K562 (cell line): ENCODE data around the gene CMIP. TPM values are rescaled to one million over a fixed set of nuclear protein-coding genes. Genes with fewer than 3 reads are reported as not detected.
A peak's percentile ranks its signal among the peaks of the same experiment; 100 is the strongest.

Experiments
- ATF3 ChIP-seq, 2 experiments: fragments of 450-650 bp in 1 of 2; sonication (generic) in 1 of 2; formaldehyde crosslinking in 1 of 2; IDR thresholded peaks in 1 of 2; conservative IDR thresholded peaks in 1 of 2; 2 replicates each; pipeline versions ENCODE4 v1.6.1 to v1.8.1; 2016 to 2023; ENCODE audit warnings: mild to moderate bottlenecking in 2 of 2, moderate library complexity in 2 of 2, inconsistent platforms in 1 of 2, missing genetic modification reagents in 1 of 2
- BCOR ChIP-seq: fragments of 450-650 bp; IDR thresholded peaks from 2 replicates; pipeline ENCODE4 v1.6.1; 2016
- KDM1A ChIP-seq, 2 experiments: fragments of 450-650 bp; IDR thresholded peaks; 2 replicates each; pipeline ENCODE4 v1.6.1; 2016; ENCODE audit warnings: mild to moderate bottlenecking in 2 of 2
- MAFG ChIP-seq: fragments of 450-650 bp; conservative IDR thresholded peaks from 2 replicates; pipeline ENCODE4 v1.6.1; 2016; ENCODE audit warnings: missing genetic modification characterization, missing compliant biosample characterization
- MGA ChIP-seq: fragments of 450-650 bp; IDR thresholded peaks from 2 replicates; pipeline ENCODE4 v1.6.1; 2016; ENCODE audit warnings: mild to moderate bottlenecking, moderate library complexity
- PKNOX1 ChIP-seq: fragments of 450-650 bp; IDR thresholded peaks from 2 replicates; pipeline ENCODE4 v1.6.1; 2016
- POLR2A ChIP-seq: fragments of 450-650 bp; conservative IDR thresholded peaks from 2 replicates; pipeline ENCODE4 v1.6.1; 2016
- SUPT5H ChIP-seq: fragments of 450-650 bp; IDR thresholded peaks from 2 replicates; pipeline ENCODE4 v1.6.1; 2016
- TRIM24 ChIP-seq, 2 experiments: fragments of 450-650 bp; IDR thresholded peaks; 2 replicates each; pipeline ENCODE4 v1.6.1; 2016
- ZFP36 ChIP-seq: fragments of 150-350 bp; IDR thresholded peaks from 2 replicates; pipeline ENCODE4 v1.6.1; 2018; ENCODE audit warnings: low read length, low read depth; ENCODE audit not compliant: partially characterized antibody
- ZNF766 ChIP-seq: fragments of 200-800 bp; sonication (Bioruptor generic); conservative IDR thresholded peaks from 2 replicates; pipeline ENCODE4 v1.6.1; 2016; ENCODE audit warnings: missing genetic modification characterization, missing compliant biosample characterization
- polyA plus RNA-seq, 8 experiments: library from polyadenylated mRNA; depleted of rRNA in 4 of 8; stranded (reverse) in 5 of 8; unstranded in 3 of 8; fragments of >200 nt; fragmentation: Nextera tagmentation in 2 of 8; fragmentation: Illumina TruSeq in 1 of 8; extraction: Ambion mirVana in 2 of 8; extraction: Trizol in 1 of 8; gene quantifications; 2 replicates each; pipeline versions ENCODE4 v1.2.1 to v1.2.3, GENCODE V29; 2011 to 2014; ENCODE audit warnings: inconsistent platforms in 1 of 8, missing spikeins in 1 of 8
- total RNA-seq, 7 experiments: library from RNA; depleted of rRNA in 6 of 7; stranded (reverse); fragments of >200 nt in 6 of 7; fragmentation: Illumina TruSeq in 2 of 7; extraction: Trizol in 2 of 7; gene quantifications; 2 replicates each; pipeline versions ENCODE4 v1.2.1 to v1.2.3, GENCODE V29; 2011 to 2021; ENCODE audit warnings: low replicate concordance in 1 of 7
- TF ChIP-seq, protein P1 (sequence below): fragments of 200-800 bp; sonication (Bioruptor generic); IDR thresholded peaks from 2 replicates; pipeline ENCODE4 v1.6.1; 2017; ENCODE audit warnings: missing genetic modification characterization, missing compliant biosample characterization

Gene CMIP
- total and polyA plus RNA-seq, 9 of the 15 experiments (the other 6 are each of a cell fraction or from before 2014, with no cell fraction given): 0.94 to 82.5 (median 10.3) TPM

GRCh38 chr16:81450783-81451491 is 6.3 kb downstream of the CMIP start (continued):
- TF ChIP-seq, protein P1, sequence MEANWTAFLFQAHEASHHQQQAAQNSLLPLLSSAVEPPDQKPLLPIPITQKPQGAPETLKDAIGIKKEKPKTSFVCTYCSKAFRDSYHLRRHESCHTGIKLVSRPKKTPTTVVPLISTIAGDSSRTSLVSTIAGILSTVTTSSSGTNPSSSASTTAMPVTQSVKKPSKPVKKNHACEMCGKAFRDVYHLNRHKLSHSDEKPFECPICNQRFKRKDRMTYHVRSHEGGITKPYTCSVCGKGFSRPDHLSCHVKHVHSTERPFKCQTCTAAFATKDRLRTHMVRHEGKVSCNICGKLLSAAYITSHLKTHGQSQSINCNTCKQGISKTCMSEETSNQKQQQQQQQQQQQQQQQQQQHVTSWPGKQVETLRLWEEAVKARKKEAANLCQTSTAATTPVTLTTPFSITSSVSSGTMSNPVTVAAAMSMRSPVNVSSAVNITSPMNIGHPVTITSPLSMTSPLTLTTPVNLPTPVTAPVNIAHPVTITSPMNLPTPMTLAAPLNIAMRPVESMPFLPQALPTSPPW (CRISPR knock-in tag): no peak
- no peak for TF ChIP-seq MAFG (tag)
- peak; percentile 48 for TF ChIP-seq MGA
- TF ChIP-seq SUPT5H: peak; percentile 65
- TF ChIP-seq ZNF766 (CRISPR knock-in tag): 0 out of 2 replicates have a peak, but pooled peaks have one; percentile 9
- peak; percentile 55; the same call in 1 of the 2 replicates for TF ChIP-seq PKNOX1
- peak; percentile 66 to 75 for TF ChIP-seq KDM1A (IDR thresholded peaks at IDR 0.05)
- no peak for TF ChIP-seq ATF3 (IDR thresholded peaks at IDR 0.05)
- peak; percentile 56; the same call in 1 of the 2 replicates for TF ChIP-seq ATF3 (CRISPR knock-in tag; conservative IDR thresholded peaks at IDR 0.05)
- TF ChIP-seq POLR2A: peak; percentile 69
- TF ChIP-seq ZFP36: peak; percentile 93
- peak in 1 of 2 experiments; percentile 59; a peak in 3 of 4 replicates for TF ChIP-seq TRIM24 (IDR thresholded peaks at IDR 0.05)
- peak; percentile 46; the same call in 1 of the 2 replicates for TF ChIP-seq BCOR
